Measurements from ENCODE around the gene SPATA46.

DNA sequence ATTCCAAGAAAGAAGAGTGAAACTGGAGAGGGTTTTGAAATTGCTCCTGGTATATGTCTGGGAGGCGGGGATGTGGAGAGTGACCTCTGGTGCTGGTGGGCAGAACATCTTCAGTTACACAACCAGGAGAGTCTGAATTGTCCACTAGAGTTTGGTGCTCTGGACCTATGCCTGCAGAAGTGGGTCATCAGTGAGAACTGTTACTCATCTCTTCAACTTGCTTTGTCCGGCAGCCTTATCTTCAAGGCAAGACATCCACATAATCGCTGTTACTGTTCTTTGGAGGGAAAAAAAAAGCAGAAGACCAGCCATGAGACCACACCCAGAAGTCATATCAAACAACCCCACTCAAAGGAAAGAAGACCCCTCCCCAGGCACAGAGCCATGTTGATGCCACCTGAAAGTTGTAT, 20.4 kb upstream of the SPATA46 start:
- TF ChIP-seq POLR2A (IDR thresholded peaks at IDR 0.05), result no peak
- TF ChIP-seq, protein P1, sequence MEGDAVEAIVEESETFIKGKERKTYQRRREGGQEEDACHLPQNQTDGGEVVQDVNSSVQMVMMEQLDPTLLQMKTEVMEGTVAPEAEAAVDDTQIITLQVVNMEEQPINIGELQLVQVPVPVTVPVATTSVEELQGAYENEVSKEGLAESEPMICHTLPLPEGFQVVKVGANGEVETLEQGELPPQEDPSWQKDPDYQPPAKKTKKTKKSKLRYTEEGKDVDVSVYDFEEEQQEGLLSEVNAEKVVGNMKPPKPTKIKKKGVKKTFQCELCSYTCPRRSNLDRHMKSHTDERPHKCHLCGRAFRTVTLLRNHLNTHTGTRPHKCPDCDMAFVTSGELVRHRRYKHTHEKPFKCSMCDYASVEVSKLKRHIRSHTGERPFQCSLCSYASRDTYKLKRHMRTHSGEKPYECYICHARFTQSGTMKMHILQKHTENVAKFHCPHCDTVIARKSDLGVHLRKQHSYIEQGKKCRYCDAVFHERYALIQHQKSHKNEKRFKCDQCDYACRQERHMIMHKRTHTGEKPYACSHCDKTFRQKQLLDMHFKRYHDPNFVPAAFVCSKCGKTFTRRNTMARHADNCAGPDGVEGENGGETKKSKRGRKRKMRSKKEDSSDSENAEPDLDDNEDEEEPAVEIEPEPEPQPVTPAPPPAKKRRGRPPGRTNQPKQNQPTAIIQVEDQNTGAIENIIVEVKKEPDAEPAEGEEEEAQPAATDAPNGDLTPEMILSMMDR (IDR thresholded peaks at IDR 0.05), result no peak
